Measurements from ENCODE around the gene MAPK1.
A peak's percentile ranks its signal among the peaks of the same experiment; 100 is the strongest.

MAPK1 gene

GRCh38 chr22:21780259-21780658, 87.2 kb downstream of the MAPK1 start:
- no peak for DNase-seq

DNA sequence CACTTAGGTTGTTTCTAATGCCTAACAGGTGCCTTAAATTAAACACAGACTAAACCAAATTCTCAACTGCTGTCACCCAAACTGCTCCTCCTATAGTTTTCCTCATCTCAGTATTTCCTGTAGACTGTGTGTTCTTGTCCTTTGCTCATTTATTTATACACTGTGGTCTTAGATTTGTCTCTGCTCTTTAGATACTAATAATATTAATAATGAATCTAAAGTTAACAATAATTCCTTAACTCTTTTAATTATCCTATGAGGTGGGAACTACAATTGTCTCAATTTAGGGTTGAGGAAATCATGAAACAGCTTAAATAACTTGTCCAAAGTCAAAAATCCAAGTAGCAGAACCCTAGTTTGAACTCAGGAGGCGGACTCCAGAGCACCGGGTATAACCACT, 88.0 kb downstream of the MAPK1 start:
- no peak for DNase-seq

GRCh38 chr22:21778705-21779363, 88.6 kb downstream of the MAPK1 start:
- no peak for DNase-seq

- DNase-seq, result no peak
These were observed 95.8 kb downstream of the MAPK1 start for GRCh38 chr22:21771631-21771976.

- no peak for DNase-seq
These were observed 99.0 kb downstream of the MAPK1 start for GRCh38 chr22:21768435-21768834.

DNA sequence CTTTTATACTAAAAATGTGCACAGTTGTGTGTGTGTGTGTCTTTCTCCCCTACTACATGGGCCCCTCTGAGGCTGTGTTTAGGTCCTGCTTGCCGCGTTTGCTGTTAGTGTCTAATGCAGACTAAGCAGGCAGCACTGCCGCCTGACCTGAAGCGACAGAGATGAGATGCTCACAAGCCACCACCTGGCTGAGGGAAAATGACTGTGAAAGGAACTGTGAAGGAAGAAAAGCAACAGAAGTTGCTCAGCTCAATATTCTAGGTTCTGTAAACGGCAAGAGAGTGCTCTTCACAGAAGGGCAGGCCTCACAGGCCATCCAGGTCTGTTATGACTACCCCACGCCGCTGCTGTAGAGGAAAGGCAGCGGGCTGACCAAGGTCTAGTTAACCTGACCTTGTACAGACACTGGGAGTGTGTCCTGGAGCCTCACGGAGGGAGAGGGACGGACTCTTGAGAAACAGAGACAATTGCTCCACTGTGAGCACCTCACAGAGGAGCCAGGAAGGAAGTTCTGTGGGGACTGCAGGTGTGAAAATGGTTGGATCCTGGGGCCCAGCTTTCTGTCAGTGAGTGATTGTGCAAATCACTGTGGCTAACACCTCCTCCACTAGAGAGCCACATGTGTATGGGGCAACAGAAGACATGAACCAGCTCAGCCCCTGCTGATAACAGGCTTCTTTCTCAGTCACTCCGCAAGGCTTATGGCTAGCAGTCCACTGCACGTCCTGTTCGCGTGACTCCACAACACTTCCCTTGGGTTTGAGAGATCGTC, 100.6 kb downstream of the MAPK1 start:
- peak; percentile 75 to 80 for DNase-seq

GRCh38 chr22:21765909-21766529, 101.4 kb downstream of the MAPK1 start:
- DNase-seq, result no peak

DNA sequence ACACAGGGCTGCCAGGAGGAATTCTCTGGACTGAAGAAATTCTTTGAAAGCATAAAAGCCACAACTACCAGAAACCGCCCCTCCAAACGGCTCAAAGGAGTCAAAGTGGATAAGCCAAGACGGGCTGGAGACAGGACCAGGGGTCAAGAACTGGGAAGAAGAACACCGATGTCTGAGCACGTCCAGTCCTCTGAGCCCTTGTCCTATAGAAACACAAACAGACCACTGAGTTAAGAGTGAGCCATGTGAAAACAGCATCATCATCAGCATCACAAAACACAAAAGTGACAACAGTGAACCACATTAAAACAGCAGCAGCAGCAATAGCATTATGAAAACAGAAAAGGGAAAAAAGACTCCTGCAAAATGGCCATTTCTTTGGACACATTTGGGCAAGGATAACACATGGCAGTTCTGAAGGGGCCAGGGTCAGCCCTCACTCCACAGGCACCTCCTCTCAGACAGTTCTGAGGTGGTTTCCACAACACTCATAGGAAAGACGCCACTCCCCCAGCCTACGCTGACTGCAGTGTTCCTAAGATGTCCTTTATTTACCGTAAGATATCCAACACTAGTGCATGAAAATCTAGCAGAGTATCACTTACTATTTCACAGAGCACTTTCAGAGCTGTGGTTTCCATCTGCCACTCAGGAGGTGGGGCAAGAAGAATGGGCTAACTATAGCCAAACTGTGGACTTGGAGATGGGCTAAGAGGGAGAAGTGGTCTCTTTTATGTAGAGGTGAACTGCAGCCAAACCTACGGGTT, 103.2 kb downstream of the MAPK1 start:
- DNase-seq, result peak; percentile 38 to 46

GRCh38 chr22:21762712-21763581, 104.5 kb downstream of the MAPK1 start:
- peak; percentile 60 to 69 for DNase-seq

GRCh38 chr22:21761994-21762680, 105.3 kb downstream of the MAPK1 start:
- DNase-seq, result no peak

- peak; percentile 37 to 57 for DNase-seq
These were observed 106.4 kb downstream of the MAPK1 start for GRCh38 chr22:21761086-21761485.

GRCh38 chr22:21760640-21761039, 106.8 kb downstream of the MAPK1 start:
- no peak for DNase-seq

DNA sequence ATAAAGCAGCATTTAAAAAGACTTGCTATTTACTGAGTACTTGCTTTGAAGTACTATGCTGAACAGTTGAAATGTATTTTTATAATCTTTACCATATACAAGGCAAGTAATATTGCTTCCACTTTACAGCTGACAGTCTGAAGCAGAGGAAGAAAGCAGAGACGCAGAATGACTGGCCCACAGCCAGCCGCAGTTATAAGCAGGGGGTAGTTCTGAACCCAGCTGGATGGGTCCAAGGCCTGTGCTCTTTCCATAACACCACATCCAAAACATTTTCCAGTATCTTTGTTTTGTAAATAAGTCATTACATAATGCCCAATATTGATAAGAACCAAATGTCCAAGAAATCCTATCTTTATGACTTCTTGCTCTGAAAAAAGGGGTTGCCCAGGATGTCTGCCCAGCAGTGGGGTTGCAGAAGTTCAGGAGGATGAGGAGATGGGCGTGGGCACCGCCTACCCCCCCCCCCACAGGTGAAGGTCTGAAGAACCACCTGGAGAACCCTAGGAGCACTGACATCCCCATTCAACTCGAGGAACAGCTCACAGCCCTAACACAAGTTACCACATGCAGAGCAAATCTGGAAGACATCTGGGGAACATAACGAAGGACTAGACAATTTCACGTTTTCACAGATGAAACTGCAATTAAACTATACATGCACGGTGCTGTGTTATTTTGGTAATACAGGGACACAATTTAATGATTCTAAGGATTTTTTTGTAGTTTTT, 107.6 kb downstream of the MAPK1 start:
- DNase-seq, result no peak

GRCh38 chr22:21759093-21759492, 108.4 kb downstream of the MAPK1 start:
- no peak for DNase-seq

DNA sequence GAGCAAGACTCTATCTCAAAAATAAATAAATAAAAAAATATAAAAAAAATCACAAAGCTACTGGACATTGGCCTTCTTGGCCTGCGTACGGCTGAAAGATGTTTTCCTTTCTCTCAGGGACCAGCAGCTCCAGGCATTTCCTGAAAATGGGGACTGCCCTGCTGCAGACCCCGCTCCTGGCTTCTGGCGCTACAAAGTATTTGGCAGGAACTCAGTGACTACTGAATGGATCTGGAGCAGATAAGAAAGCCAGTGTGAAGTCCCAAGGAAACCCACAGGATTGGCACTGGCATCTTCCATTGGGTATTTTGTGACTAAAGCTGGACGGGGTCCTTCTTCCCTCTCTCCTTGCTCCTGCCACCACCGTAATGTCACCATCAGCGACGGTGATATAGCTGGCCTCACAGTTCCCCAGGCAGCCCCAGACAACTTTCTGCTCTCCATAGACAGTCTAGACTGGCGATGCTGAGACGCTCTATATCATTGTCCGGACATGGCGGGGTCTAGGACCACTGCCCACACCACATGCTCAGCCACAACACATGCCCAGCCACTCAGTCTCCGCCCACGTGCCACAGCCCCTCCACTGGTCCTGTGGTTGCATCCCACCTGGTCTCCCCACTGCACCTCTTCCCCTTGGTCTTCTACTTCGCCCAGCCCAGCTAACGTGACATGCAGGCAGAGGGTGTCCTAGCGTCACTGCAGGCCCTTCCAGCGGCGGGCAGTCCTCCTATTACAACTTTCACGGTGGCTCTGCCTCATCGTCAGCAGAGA, 109.2 kb downstream of the MAPK1 start:
- DNase-seq, result no peak

- DNase-seq, result peak in 1 of 2 experiments; percentile 37
These were observed 111.6 kb downstream of the MAPK1 start for GRCh38 chr22:21755851-21756284.

GRCh38 chr22:21754523-21754922, 112.9 kb downstream of the MAPK1 start:
- DNase-seq, result no peak

DNA sequence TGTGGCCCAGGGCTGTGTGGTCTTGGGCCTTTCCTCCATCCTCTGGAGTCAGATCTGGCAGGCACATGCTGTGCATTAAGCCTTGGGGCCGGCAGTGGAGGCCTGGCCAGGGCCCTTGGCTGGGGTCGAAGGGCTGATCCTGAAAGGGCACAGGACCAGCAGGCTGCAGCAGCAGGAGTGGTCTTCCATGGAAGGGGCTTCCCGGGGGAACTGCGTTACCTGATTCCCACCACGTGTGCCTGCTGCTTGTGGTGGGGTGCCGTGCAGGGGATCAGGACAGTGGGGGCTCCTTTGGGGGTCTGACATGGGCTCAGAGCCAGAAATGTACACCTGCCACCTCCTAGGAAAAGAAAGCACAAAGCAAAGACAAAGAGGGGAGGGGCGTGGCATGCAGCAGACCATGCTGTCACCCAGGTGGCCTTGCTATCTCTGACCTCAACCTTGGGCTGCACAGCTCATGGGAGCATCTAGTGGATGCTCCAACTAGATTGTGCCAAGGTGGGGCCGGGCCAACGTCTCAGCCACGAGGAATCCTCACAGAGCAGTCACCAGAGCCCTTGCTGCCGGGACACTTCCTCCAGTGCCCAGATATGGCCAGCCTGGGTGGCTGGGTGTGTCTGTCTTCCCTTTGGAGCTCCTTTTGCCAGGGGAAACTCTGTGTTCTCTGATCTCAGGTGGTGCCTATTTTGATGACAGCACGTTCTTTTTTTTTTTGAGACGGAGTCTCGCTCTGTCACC, 113.9 kb downstream of the MAPK1 start:
- DNase-seq, result no peak

GRCh38 chr22:21752276-21752675, 115.2 kb downstream of the MAPK1 start:
- no peak for DNase-seq

All from activated T-cell treated with anti-CD3 and anti-CD28 coated beads, Interleukin-2, amount 50 U/mL, for 48 hours (primary cell).